ENCODE measurements around the gene NKX2-1. TPM values are rescaled to one million over a fixed set of nuclear protein-coding genes. Genes with fewer than 3 reads are reported as not detected.

Gene NKX2-1
- total RNA-seq, 2 donors from 2014 or later, result 0.31 to 0.62 TPM

DNA sequence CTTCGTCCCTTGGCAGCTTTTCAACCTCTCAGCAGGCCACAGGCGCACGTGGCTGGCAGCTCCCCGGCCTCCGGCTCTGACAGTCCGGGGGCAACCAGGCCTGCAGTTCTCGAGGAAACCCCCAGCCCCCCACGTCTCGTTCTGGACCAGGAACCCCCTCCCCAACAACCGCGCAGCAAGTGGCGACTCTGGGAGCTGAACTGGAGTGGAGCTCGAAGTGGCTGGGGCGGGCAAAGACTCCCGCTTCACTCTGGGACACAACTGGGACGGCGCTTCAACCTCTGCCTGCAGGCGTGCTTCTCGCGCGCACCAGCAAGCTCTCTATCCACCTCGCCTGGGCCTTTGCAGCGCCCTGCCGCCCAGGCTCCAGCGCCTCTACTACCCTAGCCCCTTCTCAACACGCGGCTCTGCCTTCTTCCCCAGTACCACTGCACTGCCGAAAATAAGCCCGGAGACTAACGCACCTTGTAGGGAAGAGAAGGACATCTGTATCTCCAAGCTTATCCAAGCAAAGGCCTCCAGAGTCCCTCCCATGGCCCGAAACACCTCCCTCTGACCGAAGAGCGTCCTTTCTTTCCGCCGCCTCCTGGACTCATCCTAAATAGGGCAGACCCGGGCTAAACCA lies 2.4 kb upstream of the NKX2-1 start:
- Histone ChIP-seq H3K9ac (ENCODE audit: extremely low read depth, low read length, poor library complexity, severe bottlenecking) (no peak overlapping the region), H3K9me3 (ENCODE audit: control insufficient read depth, low read length) (no peaks in the 10 kb centered on the region), H3K27ac (ENCODE audit: low read depth, low read length) (no peak overlapping the region), H3K4me1 (ENCODE audit: control insufficient read depth, insufficient read depth, low read length) (peaks cover 6% of the 10 kb centered on the region), H3K36me3 (ENCODE audit: control insufficient read depth, insufficient read depth, low read length) (no peaks in the 10 kb centered on the region), H3K4me3 (ENCODE audit: low read length) (no peak overlapping the region), H3K27me3 (ENCODE audit: control insufficient read depth, insufficient read depth, low read length, poor library complexity, severe bottlenecking) (peaks cover 99% of the 10 kb centered on the region)
- H3K36me3 Mint-ChIP-seq (ENCODE audit: low read depth), result no peaks in the 10 kb centered on the region
- 4 to 5% methylated on average over 17 to 36 of the region's 36 CpGs for WGBS, 2 experiments (ENCODE audit: insufficient coverage in 1 of 2, insufficient read length in 1 of 2)
- H3K27me3 Mint-ChIP-seq (ENCODE audit: insufficient read depth), result peaks cover 100% of the 10 kb centered on the region
- H3K9me3 Mint-ChIP-seq, result no peaks in the 10 kb centered on the region
- TF ChIP-seq, protein P1, sequence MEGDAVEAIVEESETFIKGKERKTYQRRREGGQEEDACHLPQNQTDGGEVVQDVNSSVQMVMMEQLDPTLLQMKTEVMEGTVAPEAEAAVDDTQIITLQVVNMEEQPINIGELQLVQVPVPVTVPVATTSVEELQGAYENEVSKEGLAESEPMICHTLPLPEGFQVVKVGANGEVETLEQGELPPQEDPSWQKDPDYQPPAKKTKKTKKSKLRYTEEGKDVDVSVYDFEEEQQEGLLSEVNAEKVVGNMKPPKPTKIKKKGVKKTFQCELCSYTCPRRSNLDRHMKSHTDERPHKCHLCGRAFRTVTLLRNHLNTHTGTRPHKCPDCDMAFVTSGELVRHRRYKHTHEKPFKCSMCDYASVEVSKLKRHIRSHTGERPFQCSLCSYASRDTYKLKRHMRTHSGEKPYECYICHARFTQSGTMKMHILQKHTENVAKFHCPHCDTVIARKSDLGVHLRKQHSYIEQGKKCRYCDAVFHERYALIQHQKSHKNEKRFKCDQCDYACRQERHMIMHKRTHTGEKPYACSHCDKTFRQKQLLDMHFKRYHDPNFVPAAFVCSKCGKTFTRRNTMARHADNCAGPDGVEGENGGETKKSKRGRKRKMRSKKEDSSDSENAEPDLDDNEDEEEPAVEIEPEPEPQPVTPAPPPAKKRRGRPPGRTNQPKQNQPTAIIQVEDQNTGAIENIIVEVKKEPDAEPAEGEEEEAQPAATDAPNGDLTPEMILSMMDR (conservative IDR thresholded peaks at IDR 0.05), result no peak
- no peak overlapping the region for H3K4me3 Mint-ChIP-seq
- peak; percentile 82 for DNase-seq
- peaks cover 20% of the 10 kb centered on the region for H3K4me1 Mint-ChIP-seq
- H3K27ac Mint-ChIP-seq, result no peak overlapping the region

DNA sequence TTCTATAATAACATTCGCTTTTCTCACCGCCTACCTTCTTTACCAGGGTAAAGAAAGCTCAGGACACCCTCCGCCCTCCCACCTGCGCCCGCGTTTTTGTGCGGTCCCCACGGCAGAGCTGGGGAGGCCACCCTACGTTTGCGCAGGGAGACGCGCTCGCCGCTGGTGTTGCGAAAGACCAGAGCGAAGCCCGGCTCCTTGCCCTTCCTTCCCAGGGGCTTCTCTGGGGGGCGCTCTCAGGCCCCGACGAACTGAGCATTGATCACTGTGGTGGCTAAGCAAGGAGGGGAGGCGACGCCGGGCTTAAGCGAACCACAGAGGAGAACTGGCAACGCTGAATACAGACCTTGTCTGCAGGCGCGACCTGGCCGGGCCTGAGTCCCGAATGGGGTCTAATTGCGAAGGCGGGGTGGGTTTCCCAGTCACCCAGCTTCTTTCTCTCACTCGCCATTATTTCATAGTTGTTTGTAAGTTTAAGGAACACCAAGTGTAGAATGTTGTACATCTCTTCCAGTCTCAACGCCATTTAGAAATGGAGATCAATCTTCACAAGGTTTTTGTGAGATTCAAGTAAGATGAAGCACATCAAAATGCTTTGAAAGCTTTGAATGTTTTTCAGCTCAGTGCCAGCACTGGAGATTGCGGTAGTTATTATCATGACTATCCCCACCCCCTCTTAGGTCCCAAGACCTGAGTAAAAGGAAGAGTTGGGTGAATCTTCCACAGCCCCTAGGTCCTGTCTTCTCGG lies 1.7 kb upstream of the NKX2-1 start:
- Histone ChIP-seq H3K36me3 (ENCODE audit: control insufficient read depth, insufficient read depth, low read length) (no peaks in the 10 kb centered on the region), H3K9me3 (ENCODE audit: control insufficient read depth, low read length) (no peaks in the 10 kb centered on the region), H3K4me1 (ENCODE audit: control insufficient read depth, insufficient read depth, low read length) (peaks cover 6% of the 10 kb centered on the region), H3K27ac (ENCODE audit: low read depth, low read length) (no peak overlapping the region), H3K4me3 (ENCODE audit: low read length) (no peak overlapping the region), H3K27me3 (ENCODE audit: control insufficient read depth, insufficient read depth, low read length, poor library complexity, severe bottlenecking) (peaks cover 99% of the 10 kb centered on the region), H3K9ac (ENCODE audit: extremely low read depth, low read length, poor library complexity, severe bottlenecking) (no peak overlapping the region)
- WGBS, 2 experiments (ENCODE audit: insufficient coverage in 1 of 2, insufficient read length in 1 of 2), result 3 to 6% methylated on average over 4 to 33 of the region's 35 CpGs
- H3K27me3 Mint-ChIP-seq (ENCODE audit: insufficient read depth), result peaks cover 98% of the 10 kb centered on the region
- no peaks in the 10 kb centered on the region for H3K9me3 Mint-ChIP-seq
- no peak overlapping the region for H3K27ac Mint-ChIP-seq
- peak; percentile 84 for DNase-seq
- no peaks in the 10 kb centered on the region for H3K36me3 Mint-ChIP-seq (ENCODE audit: low read depth)
- TF ChIP-seq, protein P1 (conservative IDR thresholded peaks at IDR 0.05), result peak; percentile 51
- peak overlapping the region; percentile 50 for H3K4me3 Mint-ChIP-seq
- H3K4me1 Mint-ChIP-seq, result peaks cover 23% of the 10 kb centered on the region

DNA sequence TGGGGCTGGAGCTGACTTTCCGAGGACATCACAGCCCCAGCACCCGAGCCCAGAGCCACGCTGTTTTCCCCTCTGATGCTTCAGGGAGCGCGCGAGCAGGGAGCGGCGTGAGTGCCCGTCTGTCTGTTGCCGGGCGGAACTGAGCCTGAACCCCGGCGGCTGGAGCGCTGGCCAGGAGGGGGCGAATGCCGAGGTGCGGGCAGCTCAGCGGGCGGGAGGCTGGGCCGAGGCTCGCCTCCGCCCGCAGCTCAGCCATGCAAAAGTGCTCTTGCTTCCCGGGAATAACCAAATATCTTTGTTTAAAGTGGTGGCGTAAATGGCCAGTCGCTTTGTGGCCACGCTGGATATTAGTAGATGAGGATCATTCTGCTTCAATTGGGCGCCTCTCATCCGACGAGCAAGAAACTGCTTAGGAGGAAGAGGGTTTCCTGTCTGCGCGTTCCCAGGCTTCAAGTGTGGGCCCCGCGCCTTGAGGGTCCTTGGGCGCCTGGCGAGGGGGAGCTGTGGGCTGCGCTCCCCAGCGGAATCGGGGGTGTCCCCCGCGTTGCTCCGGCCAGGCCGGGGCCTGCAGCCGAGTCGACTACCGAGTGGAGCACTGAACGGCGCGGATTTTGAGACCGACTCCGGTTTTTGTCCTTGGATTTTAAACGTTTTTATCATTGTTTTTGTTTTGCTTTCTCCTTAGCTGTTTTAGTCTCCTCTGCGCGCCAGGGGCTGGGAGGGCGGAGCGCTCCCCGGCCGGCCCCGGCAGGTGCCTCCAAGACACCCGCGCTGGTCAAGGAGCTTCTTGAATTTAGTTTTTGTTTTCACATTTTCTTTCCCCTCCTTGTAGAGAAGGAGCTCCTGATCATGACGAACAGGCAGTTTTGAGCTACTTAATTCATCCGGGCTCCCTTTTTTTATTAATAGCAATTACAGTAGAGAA lies 831 bp upstream of the NKX2-1 start:
- Mint-ChIP-seq H3K9me3 (no peaks in the 10 kb centered on the region), H3K36me3 (ENCODE audit: low read depth) (no peaks in the 10 kb centered on the region), H3K27me3 (ENCODE audit: insufficient read depth) (peaks cover 98% of the 10 kb centered on the region), H3K27ac (no peak overlapping the region), H3K4me3 (peak overlapping the region; percentile 50), H3K4me1 (peaks cover 28% of the 10 kb centered on the region)
- Histone ChIP-seq H3K9me3 (ENCODE audit: control insufficient read depth, low read length) (no peaks in the 10 kb centered on the region), H3K36me3 (ENCODE audit: control insufficient read depth, insufficient read depth, low read length) (no peaks in the 10 kb centered on the region), H3K27ac (ENCODE audit: low read depth, low read length) (no peak overlapping the region), H3K4me1 (ENCODE audit: control insufficient read depth, insufficient read depth, low read length) (peaks cover 6% of the 10 kb centered on the region), H3K4me3 (ENCODE audit: low read length) (peak overlapping the region; percentile 73), H3K27me3 (ENCODE audit: control insufficient read depth, insufficient read depth, low read length, poor library complexity, severe bottlenecking) (peaks cover 99% of the 10 kb centered on the region), H3K9ac (ENCODE audit: extremely low read depth, low read length, poor library complexity, severe bottlenecking) (no peak overlapping the region)
- 0 to 1% methylated on average over 12 to 62 of the region's 63 CpGs for WGBS, 2 experiments (ENCODE audit: insufficient coverage in 1 of 2, insufficient read length in 1 of 2)
- DNase-seq, result peak; percentile 89
- TF ChIP-seq, protein P1 (conservative IDR thresholded peaks at IDR 0.05), result peak; percentile 63
